Measurements from ENCODE around the gene SHOX. TPM values are rescaled to one million over a fixed set of nuclear protein-coding genes. Genes with fewer than 3 reads are reported as not detected.
"Not testable (repeated sequence)": the region's sequence is repeated elsewhere in the genome, so short reads cannot be mapped to it uniquely, and the experiment has no call there.

SHOX gene
- total RNA-seq, 2 donors from 2014 or later, result not detected

DNA sequence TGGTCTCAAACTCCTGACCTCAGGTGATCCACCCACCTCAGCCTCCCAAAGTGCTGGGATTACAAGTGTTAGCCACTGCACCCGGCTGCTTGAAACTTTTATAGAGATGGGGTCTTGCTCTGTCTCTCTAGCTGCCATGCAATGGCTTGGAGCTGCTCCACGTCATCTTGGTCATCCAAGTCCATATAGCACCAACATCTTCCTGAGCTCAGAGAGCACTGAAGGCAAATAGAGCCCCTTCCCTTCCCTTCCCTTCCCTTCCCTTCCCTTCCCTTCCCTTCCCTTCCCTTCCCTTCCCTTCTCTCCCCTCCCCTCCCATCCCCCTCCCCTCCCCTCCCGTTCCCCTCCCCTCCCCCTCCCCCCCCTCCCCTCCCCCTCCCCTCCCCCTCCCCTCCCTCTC is 22.5 kb upstream of the SHOX start:
- H3K27ac ChIP-seq; intact Hi-C loops (cut with DNase I); ATAC-seq; H3K27me3 ChIP-seq; DNase-seq; H3K36me3 ChIP-seq (replicated peaks in 1 of 2; ENCODE audit: insufficient read depth in 1 of 2, low read depth in 2 of 2); H3K9me3 ChIP-seq; H3K4me3 ChIP-seq; H3K4me1 ChIP-seq: not testable (repeated sequence)
- 24 to 50% methylated on average over 2 of the region's 3 CpGs for WGBS, 2 donors

DNA sequence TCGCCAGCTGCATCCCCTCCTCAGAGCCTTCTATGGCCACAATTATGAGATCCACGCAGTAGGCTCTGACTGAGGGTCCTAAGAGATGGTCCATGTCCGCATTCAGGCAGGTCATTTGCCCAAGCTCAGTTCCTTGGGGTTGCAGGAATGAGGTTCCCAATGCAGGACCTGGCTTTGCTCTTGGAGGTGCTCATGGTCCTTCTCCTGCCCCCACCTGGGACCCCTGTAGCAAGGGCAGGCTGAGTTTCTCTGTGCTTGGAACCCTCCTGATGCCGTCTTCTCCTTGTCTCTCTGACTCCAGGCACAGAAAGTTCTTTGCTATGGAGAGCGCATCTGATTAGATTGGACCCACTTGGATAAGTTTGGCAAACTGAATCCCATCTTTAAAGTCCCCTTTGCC is 16.5 kb upstream of the SHOX start:
- Histone ChIP-seq H3K4me1 (no peaks in the 10 kb centered on the region), H3K36me3 (replicated peaks in 1 of 2; ENCODE audit: insufficient read depth in 1 of 2, low read depth in 2 of 2) (no peaks in the 10 kb centered on the region), H3K4me3 (no peak overlapping the region), H3K9me3 (no peaks in the 10 kb centered on the region), H3K27ac (no peak overlapping the region), H3K27me3 (no peaks in the 10 kb centered on the region)
- intact Hi-C loops (cut with DNase I), result no loop called here
- DNase-seq (no peak), ATAC-seq (no peak)
- 65 to 70% methylated on average over 4 to 5 of the region's 5 CpGs for WGBS, 2 donors
- TF ChIP-seq POLR2A (IDR thresholded peaks at IDR 0.05), result no peak
- TF ChIP-seq, protein P1, sequence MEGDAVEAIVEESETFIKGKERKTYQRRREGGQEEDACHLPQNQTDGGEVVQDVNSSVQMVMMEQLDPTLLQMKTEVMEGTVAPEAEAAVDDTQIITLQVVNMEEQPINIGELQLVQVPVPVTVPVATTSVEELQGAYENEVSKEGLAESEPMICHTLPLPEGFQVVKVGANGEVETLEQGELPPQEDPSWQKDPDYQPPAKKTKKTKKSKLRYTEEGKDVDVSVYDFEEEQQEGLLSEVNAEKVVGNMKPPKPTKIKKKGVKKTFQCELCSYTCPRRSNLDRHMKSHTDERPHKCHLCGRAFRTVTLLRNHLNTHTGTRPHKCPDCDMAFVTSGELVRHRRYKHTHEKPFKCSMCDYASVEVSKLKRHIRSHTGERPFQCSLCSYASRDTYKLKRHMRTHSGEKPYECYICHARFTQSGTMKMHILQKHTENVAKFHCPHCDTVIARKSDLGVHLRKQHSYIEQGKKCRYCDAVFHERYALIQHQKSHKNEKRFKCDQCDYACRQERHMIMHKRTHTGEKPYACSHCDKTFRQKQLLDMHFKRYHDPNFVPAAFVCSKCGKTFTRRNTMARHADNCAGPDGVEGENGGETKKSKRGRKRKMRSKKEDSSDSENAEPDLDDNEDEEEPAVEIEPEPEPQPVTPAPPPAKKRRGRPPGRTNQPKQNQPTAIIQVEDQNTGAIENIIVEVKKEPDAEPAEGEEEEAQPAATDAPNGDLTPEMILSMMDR (IDR thresholded peaks at IDR 0.05), result no peak

DNA sequence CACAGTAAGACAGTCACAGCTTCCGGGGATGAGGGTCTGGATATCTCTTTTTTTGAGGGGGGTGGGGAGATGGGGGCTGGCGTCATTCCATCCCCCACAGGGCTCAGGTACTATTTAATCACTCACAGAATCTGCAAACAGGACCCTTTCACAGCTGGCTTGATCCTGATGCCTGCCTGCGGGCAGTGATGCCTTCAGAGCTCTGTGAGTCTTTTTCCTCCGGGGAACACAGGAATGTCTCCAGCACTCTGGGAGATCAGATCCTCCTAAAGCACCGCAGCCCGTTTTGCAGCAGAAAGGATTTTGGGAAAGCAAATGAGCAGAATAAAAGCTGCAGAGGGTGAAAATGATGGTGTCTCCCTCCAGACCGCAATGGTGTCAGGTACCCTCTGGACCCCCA is 13.2 kb upstream of the SHOX start:
- DNase-seq (no peak), ATAC-seq (no peak)
- Histone ChIP-seq H3K27ac (no peak overlapping the region), H3K4me1 (no peaks in the 10 kb centered on the region), H3K36me3 (replicated peaks in 1 of 2; ENCODE audit: insufficient read depth in 1 of 2, low read depth in 2 of 2) (no peaks in the 10 kb centered on the region), H3K9me3 (no peaks in the 10 kb centered on the region), H3K4me3 (no peak overlapping the region), H3K27me3 (no peaks in the 10 kb centered on the region)
- intact Hi-C loops (cut with DNase I), result no loop called here
- TF ChIP-seq, protein P1 (IDR thresholded peaks at IDR 0.05), result no peak
- no peak for TF ChIP-seq POLR2A (IDR thresholded peaks at IDR 0.05)
- WGBS, 2 donors, result 23 to 33% methylated on average over 7 of the region's 7 CpGs

DNA sequence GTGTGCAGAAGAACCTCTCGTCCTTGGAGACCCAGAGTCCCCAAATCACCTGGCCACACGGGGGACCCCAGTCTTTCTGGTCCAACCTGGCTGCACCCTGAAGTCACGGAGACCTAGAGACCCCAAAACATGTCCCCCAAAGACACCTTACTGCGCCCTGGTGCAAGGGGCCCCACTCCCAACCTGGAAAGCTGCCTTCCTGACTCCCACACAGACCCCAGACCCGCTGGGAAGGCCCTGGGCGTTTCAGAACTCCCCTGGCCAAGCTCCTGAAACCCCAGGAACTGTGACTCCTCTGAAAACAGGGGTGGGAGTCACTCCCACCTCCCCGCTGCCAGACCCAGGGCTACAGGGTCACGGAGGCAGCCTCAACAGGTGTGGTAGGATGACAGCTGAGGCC is 12.7 kb upstream of the SHOX start:
- TF ChIP-seq, protein P1 (IDR thresholded peaks at IDR 0.05), result no peak
- no peak for TF ChIP-seq POLR2A (IDR thresholded peaks at IDR 0.05)
- Histone ChIP-seq H3K36me3 (replicated peaks in 1 of 2; ENCODE audit: insufficient read depth in 1 of 2, low read depth in 2 of 2) (no peaks in the 10 kb centered on the region), H3K27ac (no peak overlapping the region), H3K4me1 (no peaks in the 10 kb centered on the region), H3K27me3 (no peaks in the 10 kb centered on the region), H3K9me3 (no peaks in the 10 kb centered on the region), H3K4me3 (no peak overlapping the region)
- intact Hi-C loops (cut with DNase I), result no loop called here
- 51 to 61% methylated on average over 7 to 8 of the region's 8 CpGs for WGBS, 2 donors
- DNase-seq (no peak), ATAC-seq (no peak)

DNA sequence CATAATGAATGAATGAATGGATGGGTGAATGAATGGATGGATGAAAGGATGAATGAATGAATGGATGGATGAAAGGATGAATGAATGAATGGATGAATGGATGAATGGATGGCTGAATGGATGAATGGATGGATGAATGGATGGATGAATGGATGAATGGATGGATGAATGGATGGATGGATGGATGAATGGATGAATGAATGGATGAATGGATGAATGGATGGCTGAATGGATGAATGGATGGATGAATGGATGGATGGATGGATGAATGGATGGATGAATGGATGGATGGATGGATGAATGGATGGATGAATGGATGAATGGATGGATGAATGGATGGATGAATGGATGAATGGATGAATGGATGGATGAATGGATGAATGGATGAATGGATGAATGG is 12.3 kb upstream of the SHOX start:
- H3K36me3 ChIP-seq (replicated peaks in 1 of 2; ENCODE audit: insufficient read depth in 1 of 2, low read depth in 2 of 2); H3K27ac ChIP-seq; DNase-seq; ATAC-seq; H3K4me3 ChIP-seq; H3K4me1 ChIP-seq; intact Hi-C loops (cut with DNase I); H3K27me3 ChIP-seq; H3K9me3 ChIP-seq: not testable (repeated sequence)

DNA sequence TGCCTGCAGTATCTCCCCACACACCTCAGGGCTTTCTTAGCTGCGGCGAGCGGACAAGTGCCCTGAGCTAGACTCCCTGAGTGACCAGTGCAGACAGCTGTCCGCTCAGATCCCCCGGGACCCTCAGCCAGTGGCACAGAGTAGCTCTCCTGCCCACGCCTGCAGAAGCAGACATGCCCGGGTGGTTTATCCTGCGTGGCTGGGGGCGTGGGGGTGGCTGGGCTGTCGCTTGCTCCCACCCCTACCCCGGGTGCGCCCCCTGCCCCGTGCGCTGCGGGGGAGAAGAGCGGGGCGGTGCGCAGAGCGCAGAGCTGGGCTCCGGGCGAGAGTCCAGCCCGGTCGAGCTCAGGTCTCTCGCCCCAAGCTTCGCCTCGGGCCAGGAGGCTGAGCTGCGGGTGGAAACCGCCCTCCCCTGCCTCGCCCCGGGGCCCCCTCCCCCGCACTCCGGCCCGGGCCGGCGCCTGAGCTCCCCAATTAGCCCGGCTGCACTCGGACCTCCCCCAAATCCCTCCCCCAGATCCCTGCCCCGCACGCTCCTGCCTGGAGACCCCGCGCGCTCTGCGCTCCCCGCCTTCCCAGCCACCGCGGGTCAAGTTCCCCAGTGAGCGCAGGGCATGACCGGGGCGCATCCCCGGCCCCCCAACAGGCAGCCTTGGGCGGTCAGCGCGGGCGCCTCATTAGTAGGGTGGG is 11.7 kb upstream of the SHOX start:
- no peaks in the 10 kb centered on the region for H3K9me3 ChIP-seq
- TF ChIP-seq, protein P1 (IDR thresholded peaks at IDR 0.05), result no peak
- no peak for TF ChIP-seq POLR2A (IDR thresholded peaks at IDR 0.05)
- no peaks in the 10 kb centered on the region for H3K36me3 ChIP-seq (replicated peaks in 1 of 2; ENCODE audit: insufficient read depth in 1 of 2, low read depth in 2 of 2)
- no peaks in the 10 kb centered on the region for H3K4me1 ChIP-seq
- no peaks in the 10 kb centered on the region for H3K27me3 ChIP-seq
- ATAC-seq, result no peak
- no peak for DNase-seq
- no peak overlapping the region for H3K4me3 ChIP-seq
- intact Hi-C loops (cut with DNase I), result no loop called here
- no peak overlapping the region for H3K27ac ChIP-seq
- 9 to 21% methylated on average over 4 to 47 of the region's 54 CpGs for WGBS, 2 donors

Measured in body of pancreas (tissue), 4 donors.